PFSK-1 (cell line): Measurements from ENCODE around the gene TMEM209.

ENCODE experiments used
- FOXP2 ChIP-seq: optimal IDR thresholded peaks from 2 replicates; pipeline ENCODE3; 2011; ENCODE audit warnings: borderline replicate concordance, control low read depth, inconsistent platforms; ENCODE audit not compliant: insufficient read depth; ENCODE audit errors: extremely low read length, extremely low read depth
- POLR2AphosphoS5 ChIP-seq: IDR thresholded peaks from 2 replicates; pipeline ENCODE4 v1.6.1; 2012; ENCODE audit warnings: low read depth, mild to moderate bottlenecking, control low read depth, low read length, moderate library complexity
- SIN3A ChIP-seq: IDR thresholded peaks from 2 replicates; pipeline ENCODE4 v1.6.1; 2012; ENCODE audit warnings: mild to moderate bottlenecking, low read length, moderate library complexity, borderline replicate concordance; ENCODE audit not compliant: insufficient read depth
- TAF1 ChIP-seq: IDR thresholded peaks from 2 replicates; pipeline ENCODE4 v1.6.1; 2012; ENCODE audit warnings: low read length, control low read depth, borderline replicate concordance; ENCODE audit not compliant: insufficient read depth
- TF ChIP-seq, protein P1 (sequence below), 2 experiments: IDR thresholded peaks; 2 replicates each; pipeline versions ENCODE4 v1.6.1 to v1.8.0; 2011 to 2012; ENCODE audit warnings: low read depth in 2 of 2, low read length in 2 of 2, control low read depth in 1 of 2, inconsistent platforms in 1 of 2, mild to moderate bottlenecking in 1 of 2, moderate library complexity in 1 of 2; ENCODE audit not compliant: insufficient read depth in 1 of 2

TMEM209 gene

DNA sequence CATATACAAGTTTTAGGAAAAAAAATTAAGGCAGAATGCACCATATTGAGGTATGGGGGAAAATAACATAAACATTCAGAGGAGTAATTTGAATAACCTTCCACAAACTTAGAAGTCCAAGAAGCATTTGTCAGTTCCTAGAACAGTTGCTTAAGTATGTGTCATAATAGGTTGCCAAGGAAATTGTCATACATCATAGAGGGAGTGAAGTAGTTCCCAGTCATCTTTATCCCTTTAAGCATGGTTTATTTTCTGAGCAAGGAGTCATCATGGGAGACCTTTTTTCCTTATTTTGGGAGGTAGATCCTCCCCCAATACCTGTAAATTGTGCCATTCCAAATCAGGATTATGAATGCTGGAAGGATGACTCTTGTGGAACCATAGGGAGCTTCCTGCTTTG is 2.4 kb upstream of the TMEM209 start, which contains the start of gene SSMEM1:
SSMEM1 (plus strand) TSS at position 219 of the 400 bp plus-strand sequence; CDS start at position 270, 51 bp downstream.
- TF ChIP-seq, protein P1, sequence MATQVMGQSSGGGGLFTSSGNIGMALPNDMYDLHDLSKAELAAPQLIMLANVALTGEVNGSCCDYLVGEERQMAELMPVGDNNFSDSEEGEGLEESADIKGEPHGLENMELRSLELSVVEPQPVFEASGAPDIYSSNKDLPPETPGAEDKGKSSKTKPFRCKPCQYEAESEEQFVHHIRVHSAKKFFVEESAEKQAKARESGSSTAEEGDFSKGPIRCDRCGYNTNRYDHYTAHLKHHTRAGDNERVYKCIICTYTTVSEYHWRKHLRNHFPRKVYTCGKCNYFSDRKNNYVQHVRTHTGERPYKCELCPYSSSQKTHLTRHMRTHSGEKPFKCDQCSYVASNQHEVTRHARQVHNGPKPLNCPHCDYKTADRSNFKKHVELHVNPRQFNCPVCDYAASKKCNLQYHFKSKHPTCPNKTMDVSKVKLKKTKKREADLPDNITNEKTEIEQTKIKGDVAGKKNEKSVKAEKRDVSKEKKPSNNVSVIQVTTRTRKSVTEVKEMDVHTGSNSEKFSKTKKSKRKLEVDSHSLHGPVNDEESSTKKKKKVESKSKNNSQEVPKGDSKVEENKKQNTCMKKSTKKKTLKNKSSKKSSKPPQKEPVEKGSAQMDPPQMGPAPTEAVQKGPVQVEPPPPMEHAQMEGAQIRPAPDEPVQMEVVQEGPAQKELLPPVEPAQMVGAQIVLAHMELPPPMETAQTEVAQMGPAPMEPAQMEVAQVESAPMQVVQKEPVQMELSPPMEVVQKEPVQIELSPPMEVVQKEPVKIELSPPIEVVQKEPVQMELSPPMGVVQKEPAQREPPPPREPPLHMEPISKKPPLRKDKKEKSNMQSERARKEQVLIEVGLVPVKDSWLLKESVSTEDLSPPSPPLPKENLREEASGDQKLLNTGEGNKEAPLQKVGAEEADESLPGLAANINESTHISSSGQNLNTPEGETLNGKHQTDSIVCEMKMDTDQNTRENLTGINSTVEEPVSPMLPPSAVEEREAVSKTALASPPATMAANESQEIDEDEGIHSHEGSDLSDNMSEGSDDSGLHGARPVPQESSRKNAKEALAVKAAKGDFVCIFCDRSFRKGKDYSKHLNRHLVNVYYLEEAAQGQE (IDR thresholded peaks at IDR 0.05; ENCODE audit: insufficient read depth in 1 of 2, low read depth in 2 of 2, low read length in 2 of 2), result no peak
- TF ChIP-seq SIN3A (no peak), TAF1 (no peak), POLR2AphosphoS5 (no peak), FOXP2 (no peak)

DNA sequence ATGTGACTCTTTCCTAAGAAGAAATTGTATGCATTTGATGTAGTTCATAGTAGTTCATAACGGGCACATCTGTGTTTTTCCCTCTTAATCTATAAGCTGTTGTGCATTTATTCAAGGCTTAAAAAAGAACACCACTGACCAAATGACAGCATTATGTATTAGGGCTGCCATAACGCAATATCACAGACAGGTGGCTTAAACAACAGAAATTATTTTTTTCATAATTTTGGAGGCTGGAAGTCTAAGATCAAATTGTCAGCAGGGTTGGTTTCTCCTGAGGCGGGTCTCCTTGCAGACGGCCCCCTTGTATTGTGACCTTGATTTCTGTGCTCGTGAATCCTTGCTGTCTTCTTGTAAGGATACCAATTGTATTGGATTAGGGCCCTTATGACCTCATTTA is 1.8 kb upstream of the TMEM209 start:
- TF ChIP-seq POLR2AphosphoS5 (no peak), FOXP2 (no peak), TAF1 (no peak), SIN3A (no peak)
- TF ChIP-seq, protein P1 (IDR thresholded peaks at IDR 0.05; ENCODE audit: insufficient read depth in 1 of 2, low read depth in 2 of 2, low read length in 2 of 2), result no peak

DNA sequence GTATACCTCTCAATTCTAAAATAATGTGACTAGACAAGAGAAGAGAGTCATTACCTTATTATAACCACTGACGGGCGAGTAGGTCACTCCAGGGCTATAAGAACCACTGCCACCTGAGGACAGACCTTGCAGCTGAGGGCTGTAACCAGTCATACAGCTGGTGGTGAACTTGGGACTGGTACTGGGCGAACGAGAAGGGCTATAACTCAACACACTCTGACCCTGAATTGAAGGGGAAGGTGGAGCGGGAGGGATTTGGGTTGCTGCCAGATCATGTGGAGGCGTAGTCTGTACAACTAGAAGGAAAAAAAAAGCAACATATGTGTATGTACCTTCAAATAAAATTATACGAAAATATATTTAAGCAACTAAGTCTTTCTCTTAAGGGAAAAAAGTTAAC is 3.4 kb downstream of the TMEM209 start:
- no peak for TF ChIP-seq SIN3A
- TF ChIP-seq TAF1, result no peak
- TF ChIP-seq, protein P1 (IDR thresholded peaks at IDR 0.05; ENCODE audit: insufficient read depth in 1 of 2, low read depth in 2 of 2, low read length in 2 of 2), result no peak
- TF ChIP-seq POLR2AphosphoS5, result no peak
- TF ChIP-seq FOXP2, result no peak

DNA sequence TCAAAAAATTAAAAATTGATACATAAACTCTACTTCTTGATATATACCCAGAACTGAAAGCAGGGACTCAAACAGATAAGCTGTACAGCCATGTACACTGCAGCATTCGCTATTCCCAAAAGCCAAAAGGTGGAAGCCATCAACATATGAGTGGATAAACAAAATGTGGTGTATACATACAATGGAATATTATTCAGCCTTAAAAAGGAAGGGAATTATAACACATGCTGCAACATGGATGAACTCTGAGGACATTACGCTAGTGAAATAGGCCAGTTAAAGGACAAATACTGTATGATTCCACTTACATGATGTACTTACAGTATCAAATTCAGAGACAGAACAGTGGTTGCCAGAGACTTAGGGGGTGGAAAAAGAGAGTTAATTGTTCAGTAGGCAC is 8.1 kb downstream of the TMEM209 start:
- no peak for TF ChIP-seq POLR2AphosphoS5
- no peak for TF ChIP-seq TAF1
- TF ChIP-seq SIN3A, result no peak
- no peak for TF ChIP-seq FOXP2
- TF ChIP-seq, protein P1 (IDR thresholded peaks at IDR 0.05; ENCODE audit: insufficient read depth in 1 of 2, low read depth in 2 of 2, low read length in 2 of 2), result no peak

DNA sequence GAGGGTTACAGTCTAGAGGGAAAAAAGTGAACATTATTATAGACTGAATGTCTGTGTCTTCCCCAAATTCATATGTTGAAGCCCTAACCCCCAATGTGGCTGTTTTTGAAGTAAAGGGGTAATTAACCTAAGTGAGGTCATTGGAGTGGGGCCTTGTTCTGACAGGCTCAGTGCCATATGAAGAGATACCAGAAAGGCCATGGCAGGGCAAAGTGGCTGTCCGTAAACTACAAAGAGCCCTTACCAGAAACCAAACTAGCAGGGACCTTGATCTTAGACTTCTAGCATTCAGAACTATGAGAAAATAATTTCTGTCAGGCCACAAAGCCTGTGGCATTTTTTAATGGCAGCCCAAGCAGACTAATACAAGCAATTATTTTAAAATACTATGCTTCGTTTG is 8.7 kb downstream of the TMEM209 start:
- TF ChIP-seq TAF1 (no peak), POLR2AphosphoS5 (no peak), FOXP2 (no peak), SIN3A (no peak)
- TF ChIP-seq, protein P1 (IDR thresholded peaks at IDR 0.05; ENCODE audit: insufficient read depth in 1 of 2, low read depth in 2 of 2, low read length in 2 of 2), result no peak
